ENCODE data around the gene RNF214.

Gene RNF214

DNA sequence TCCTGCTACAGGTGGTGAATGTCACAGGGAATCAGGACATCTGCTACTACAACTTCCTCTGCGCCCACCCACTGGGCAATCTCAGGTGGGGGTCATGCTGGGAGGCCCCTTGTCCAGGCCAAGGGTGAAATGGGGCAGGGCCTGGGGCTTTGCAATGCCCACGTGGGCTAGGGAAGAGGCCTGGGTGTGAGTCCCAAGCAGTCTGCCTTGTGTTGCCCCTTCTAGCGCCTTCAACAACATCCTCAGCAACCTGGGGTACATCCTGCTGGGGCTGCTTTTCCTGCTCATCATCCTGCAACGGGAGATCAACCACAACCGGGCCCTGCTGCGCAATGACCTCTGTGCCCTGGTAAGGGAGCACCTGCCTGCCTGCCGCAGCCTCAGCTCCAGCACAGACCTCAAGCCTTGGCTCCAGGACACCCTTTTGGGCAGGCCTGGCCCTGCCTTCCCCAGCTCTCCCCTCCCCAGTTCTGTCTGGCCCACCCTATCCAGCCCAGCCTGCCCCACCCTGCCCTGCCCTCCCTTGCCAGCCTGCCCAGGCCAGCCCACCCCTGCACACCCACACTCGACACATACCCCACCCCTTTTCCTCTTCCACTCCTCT lies 42.4 kb upstream of the RNF214 start:
- no peaks in the 10 kb centered on the region for H3K27me3 ChIP-seq (ENCODE audit: control insufficient read depth in 1 of 2, insufficient read depth in 2 of 2, low read length in 2 of 2)
- H3K27ac ChIP-seq (ENCODE audit: low read depth, low read length): peak overlapping the region; percentile 4
- H3K4me1 ChIP-seq (ENCODE audit: insufficient read depth, low read length): no peaks in the 10 kb centered on the region
- no peak overlapping the region for H3K9ac ChIP-seq (ENCODE audit: low read length)
- H3K36me3 ChIP-seq (ENCODE audit: insufficient read depth, low read length): peaks cover 69% of the 10 kb centered on the region
- no peaks in the 10 kb centered on the region for H3K9me3 ChIP-seq (ENCODE audit: low read length)
- no peak overlapping the region for H3K4me3 ChIP-seq (ENCODE audit: low read depth in 1 of 2, low read length in 2 of 2)

DNA sequence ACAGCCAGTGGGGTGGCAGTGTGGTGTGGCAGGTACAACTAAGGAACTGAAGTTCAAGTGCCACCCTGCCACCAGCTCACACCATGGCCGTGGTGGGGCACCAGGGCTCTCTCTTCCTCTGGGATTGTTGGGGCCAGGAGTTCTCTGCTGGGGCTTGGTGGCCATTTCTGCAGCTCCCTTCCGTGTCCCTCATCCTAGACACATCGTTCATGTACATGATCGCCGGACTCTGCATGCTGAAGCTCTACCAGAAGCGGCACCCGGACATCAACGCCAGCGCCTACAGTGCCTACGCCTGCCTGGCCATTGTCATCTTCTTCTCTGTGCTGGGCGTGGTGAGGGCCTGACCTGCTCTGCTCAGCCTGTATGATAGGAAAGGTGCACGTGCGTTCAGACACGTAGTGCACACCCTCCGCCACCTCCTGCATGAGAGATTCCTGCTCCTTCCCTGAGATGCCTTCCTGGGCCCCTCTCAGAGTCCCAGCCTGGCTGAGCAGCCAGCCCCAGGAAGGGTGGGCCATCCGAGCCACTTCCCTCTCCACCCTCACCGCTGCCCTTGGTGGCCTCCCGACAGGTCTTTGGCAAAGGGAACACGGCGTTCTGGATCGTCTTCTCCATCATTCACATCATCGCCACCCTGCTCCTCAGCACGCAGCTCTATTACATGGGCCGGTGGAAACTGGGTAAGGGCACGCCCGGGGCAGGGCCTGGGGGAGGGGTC lies 40.6 kb upstream of the RNF214 start:
- no peak overlapping the region for H3K27ac ChIP-seq (ENCODE audit: low read depth, low read length)
- no peaks in the 10 kb centered on the region for H3K9me3 ChIP-seq (ENCODE audit: low read length)
- H3K27me3 ChIP-seq (ENCODE audit: control insufficient read depth in 1 of 2, insufficient read depth in 2 of 2, low read length in 2 of 2): no peaks in the 10 kb centered on the region
- peaks cover 69% of the 10 kb centered on the region for H3K36me3 ChIP-seq (ENCODE audit: insufficient read depth, low read length)
- H3K4me3 ChIP-seq (ENCODE audit: low read depth in 1 of 2, low read length in 2 of 2): no peak overlapping the region
- H3K9ac ChIP-seq (ENCODE audit: low read length): no peak overlapping the region
- no peaks in the 10 kb centered on the region for H3K4me1 ChIP-seq (ENCODE audit: insufficient read depth, low read length)

- Histone ChIP-seq H3K36me3 (ENCODE audit: insufficient read depth, low read length) (peaks cover 63% of the 10 kb centered on the region), H3K27ac (ENCODE audit: low read depth, low read length) (no peak overlapping the region), H3K9ac (ENCODE audit: low read length) (no peak overlapping the region), H3K4me3 (ENCODE audit: low read depth in 1 of 2, low read length in 2 of 2) (no peak overlapping the region), H3K27me3 (ENCODE audit: control insufficient read depth in 1 of 2, insufficient read depth in 2 of 2, low read length in 2 of 2) (no peaks in the 10 kb centered on the region), H3K9me3 (ENCODE audit: low read length) (no peaks in the 10 kb centered on the region), H3K4me1 (ENCODE audit: insufficient read depth, low read length) (peaks cover 5% of the 10 kb centered on the region)
Measured at GRCh38 chr11:117192401-117192875, 40.0 kb upstream of the RNF214 start.

DNA sequence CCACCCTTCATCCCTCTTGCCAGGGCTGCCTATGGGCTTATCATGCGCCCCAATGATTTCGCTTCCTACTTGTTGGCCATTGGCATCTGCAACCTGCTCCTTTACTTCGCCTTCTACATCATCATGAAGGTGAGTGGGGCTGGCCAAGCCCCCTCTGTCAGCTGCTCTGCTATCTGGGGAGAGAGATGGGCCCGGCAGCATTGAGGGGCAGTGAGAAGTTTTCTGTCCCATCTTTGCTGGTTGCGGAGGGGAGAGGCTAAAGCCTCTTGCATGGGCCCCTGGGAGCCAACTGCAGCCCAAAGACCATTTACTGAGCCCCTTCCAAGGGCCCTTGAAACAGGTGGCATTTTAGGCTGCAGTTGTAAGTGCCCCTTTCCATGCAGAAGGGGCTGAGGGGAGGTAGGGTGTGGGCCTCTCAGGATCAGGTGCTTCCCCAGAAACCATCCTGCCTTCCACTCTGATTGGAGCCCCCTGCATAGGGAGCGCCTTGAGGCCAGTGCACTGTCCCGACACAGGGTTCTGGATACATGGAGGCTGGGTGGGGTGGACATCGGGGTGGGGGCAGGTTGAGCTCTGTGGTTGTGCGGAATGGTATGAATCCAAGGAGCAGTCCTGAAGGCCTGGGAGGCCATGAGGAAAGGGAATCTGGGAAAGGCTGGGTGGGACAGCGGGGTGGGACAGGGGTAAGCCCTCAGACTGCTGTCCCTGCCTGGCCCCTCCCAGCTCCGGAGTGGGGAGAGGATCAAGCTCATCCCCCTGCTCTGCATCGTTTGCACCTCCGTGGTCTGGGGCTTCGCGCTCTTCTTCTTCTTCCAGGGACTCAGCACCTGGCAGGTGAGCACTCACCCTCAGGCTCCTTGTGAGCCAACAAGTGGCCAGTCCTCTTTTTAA lies 39.1 kb upstream of the RNF214 start:
- H3K27me3 ChIP-seq (ENCODE audit: control insufficient read depth in 1 of 2, insufficient read depth in 2 of 2, low read length in 2 of 2): no peaks in the 10 kb centered on the region
- no peak overlapping the region for H3K4me3 ChIP-seq (ENCODE audit: low read depth in 1 of 2, low read length in 2 of 2)
- peaks cover 9% of the 10 kb centered on the region for H3K4me1 ChIP-seq (ENCODE audit: insufficient read depth, low read length)
- H3K36me3 ChIP-seq (ENCODE audit: insufficient read depth, low read length): peaks cover 53% of the 10 kb centered on the region
- no peak overlapping the region for H3K27ac ChIP-seq (ENCODE audit: low read depth, low read length)
- H3K9me3 ChIP-seq (ENCODE audit: low read length): no peaks in the 10 kb centered on the region
- H3K9ac ChIP-seq (ENCODE audit: low read length): no peak overlapping the region

DNA sequence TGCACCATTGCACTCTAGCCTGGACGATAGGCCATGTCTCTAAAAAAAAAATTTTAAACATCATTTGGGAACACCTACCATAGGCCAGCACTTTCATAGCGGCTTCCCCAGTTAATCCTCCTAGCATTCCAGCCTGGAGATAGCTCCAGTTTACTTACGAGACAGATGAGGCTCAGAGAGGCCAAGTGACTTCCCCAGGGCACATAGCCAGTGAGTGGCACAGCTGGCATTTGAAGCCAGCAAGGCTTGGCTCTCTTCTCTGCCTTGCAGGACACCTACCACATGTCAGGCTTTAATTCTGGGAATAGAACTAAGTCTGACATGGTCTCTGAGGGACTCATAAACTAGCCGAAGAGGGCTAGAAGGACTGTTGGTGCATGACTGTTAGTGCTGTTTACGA lies 38.2 kb upstream of the RNF214 start:
- Histone ChIP-seq H3K9me3 (ENCODE audit: low read length) (no peaks in the 10 kb centered on the region), H3K36me3 (ENCODE audit: insufficient read depth, low read length) (peaks cover 44% of the 10 kb centered on the region), H3K4me3 (ENCODE audit: low read depth in 1 of 2, low read length in 2 of 2) (no peak overlapping the region), H3K4me1 (ENCODE audit: insufficient read depth, low read length) (peaks cover 13% of the 10 kb centered on the region), H3K27me3 (ENCODE audit: control insufficient read depth in 1 of 2, insufficient read depth in 2 of 2, low read length in 2 of 2) (no peaks in the 10 kb centered on the region), H3K27ac (ENCODE audit: low read depth, low read length) (no peak overlapping the region), H3K9ac (ENCODE audit: low read length) (no peak overlapping the region)

DNA sequence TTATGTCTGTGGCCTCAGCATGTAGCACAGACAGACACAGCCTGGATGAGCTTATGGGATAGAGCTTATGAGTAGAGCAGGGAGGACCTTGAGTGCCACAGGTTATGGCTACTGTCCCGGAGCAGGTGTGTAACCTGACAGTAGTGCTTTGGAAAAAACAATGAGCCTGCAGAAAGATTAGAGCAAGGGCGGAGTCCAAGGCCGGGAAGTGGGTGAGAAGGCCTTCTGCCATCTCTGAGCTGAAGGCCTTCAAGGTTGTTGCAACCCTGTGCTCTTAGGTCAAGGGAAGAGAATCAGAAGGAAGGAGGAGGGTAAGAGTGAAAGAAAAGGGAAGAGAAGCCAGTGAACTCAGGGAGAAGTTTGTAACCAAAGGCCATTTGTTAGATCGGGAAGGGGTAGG lies 37.2 kb upstream of the RNF214 start:
- H3K27ac ChIP-seq (ENCODE audit: low read depth, low read length): no peak overlapping the region
- H3K9ac ChIP-seq (ENCODE audit: low read length): no peak overlapping the region
- no peak overlapping the region for H3K4me3 ChIP-seq (ENCODE audit: low read depth in 1 of 2, low read length in 2 of 2)
- peaks cover 13% of the 10 kb centered on the region for H3K4me1 ChIP-seq (ENCODE audit: insufficient read depth, low read length)
- H3K27me3 ChIP-seq (ENCODE audit: control insufficient read depth in 1 of 2, insufficient read depth in 2 of 2, low read length in 2 of 2): no peaks in the 10 kb centered on the region
- peaks cover 38% of the 10 kb centered on the region for H3K36me3 ChIP-seq (ENCODE audit: insufficient read depth, low read length)
- no peaks in the 10 kb centered on the region for H3K9me3 ChIP-seq (ENCODE audit: low read length)

GRCh38 chr11:117195761-117196160 lies 36.7 kb upstream of the RNF214 start:
- peaks cover 38% of the 10 kb centered on the region for H3K36me3 ChIP-seq (ENCODE audit: insufficient read depth, low read length)
- H3K27me3 ChIP-seq (ENCODE audit: control insufficient read depth in 1 of 2, insufficient read depth in 2 of 2, low read length in 2 of 2): no peaks in the 10 kb centered on the region
- H3K9ac ChIP-seq (ENCODE audit: low read length): no peak overlapping the region
- H3K27ac ChIP-seq (ENCODE audit: low read depth, low read length): no peak overlapping the region
- no peak overlapping the region for H3K4me3 ChIP-seq (ENCODE audit: low read depth in 1 of 2, low read length in 2 of 2)
- no peaks in the 10 kb centered on the region for H3K9me3 ChIP-seq (ENCODE audit: low read length)
- peaks cover 13% of the 10 kb centered on the region for H3K4me1 ChIP-seq (ENCODE audit: insufficient read depth, low read length)

DNA sequence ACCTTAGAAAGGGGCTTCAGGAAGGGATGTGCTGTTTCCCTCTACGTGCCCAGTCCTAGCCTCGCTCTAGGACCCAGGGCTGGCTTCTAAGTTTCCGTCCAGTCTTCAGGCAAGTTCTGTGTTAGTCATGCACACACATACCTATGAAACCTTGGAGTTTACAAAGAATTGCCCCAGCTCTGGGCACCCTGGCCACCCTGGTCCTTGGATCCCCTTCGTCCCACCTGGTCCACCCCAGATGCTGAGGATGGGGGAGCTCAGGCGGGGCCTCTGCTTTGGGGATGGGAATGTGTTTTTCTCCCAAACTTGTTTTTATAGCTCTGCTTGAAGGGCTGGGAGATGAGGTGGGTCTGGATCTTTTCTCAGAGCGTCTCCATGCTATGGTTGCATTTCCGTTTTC lies 35.5 kb upstream of the RNF214 start:
- Histone ChIP-seq H3K4me1 (ENCODE audit: insufficient read depth, low read length) (peaks cover 13% of the 10 kb centered on the region), H3K27ac (ENCODE audit: low read depth, low read length) (peak overlapping the region; percentile 98), H3K9me3 (ENCODE audit: low read length) (no peaks in the 10 kb centered on the region), H3K9ac (ENCODE audit: low read length) (no peak overlapping the region), H3K4me3 (ENCODE audit: low read depth in 1 of 2, low read length in 2 of 2) (no peak overlapping the region), H3K27me3 (ENCODE audit: control insufficient read depth in 1 of 2, insufficient read depth in 2 of 2, low read length in 2 of 2) (no peaks in the 10 kb centered on the region), H3K36me3 (ENCODE audit: insufficient read depth, low read length) (peaks cover 45% of the 10 kb centered on the region)

GRCh38 chr11:117197516-117198456 lies 34.7 kb upstream of the RNF214 start:
- no peaks in the 10 kb centered on the region for H3K9me3 ChIP-seq (ENCODE audit: low read length)
- H3K27me3 ChIP-seq (ENCODE audit: control insufficient read depth in 1 of 2, insufficient read depth in 2 of 2, low read length in 2 of 2): no peaks in the 10 kb centered on the region
- H3K36me3 ChIP-seq (ENCODE audit: insufficient read depth, low read length): peaks cover 45% of the 10 kb centered on the region
- peak overlapping the region; percentile 68 for H3K9ac ChIP-seq (ENCODE audit: low read length)
- peak overlapping the region; percentile 98 for H3K27ac ChIP-seq (ENCODE audit: low read depth, low read length)
- H3K4me3 ChIP-seq (ENCODE audit: low read depth in 1 of 2, low read length in 2 of 2): peak overlapping the region; percentile 51 to 97
- H3K4me1 ChIP-seq (ENCODE audit: insufficient read depth, low read length): peaks cover 13% of the 10 kb centered on the region

GRCh38 chr11:117198613-117199012 lies 33.9 kb upstream of the RNF214 start:
- H3K4me3 ChIP-seq (ENCODE audit: low read depth in 1 of 2, low read length in 2 of 2): peak overlapping the region; percentile 51 to 97
- peaks cover 46% of the 10 kb centered on the region for H3K36me3 ChIP-seq (ENCODE audit: insufficient read depth, low read length)
- peaks cover 13% of the 10 kb centered on the region for H3K4me1 ChIP-seq (ENCODE audit: insufficient read depth, low read length)
- peak overlapping the region; percentile 98 for H3K27ac ChIP-seq (ENCODE audit: low read depth, low read length)
- H3K9ac ChIP-seq (ENCODE audit: low read length): peak overlapping the region; percentile 68
- no peaks in the 10 kb centered on the region for H3K9me3 ChIP-seq (ENCODE audit: low read length)
- H3K27me3 ChIP-seq (ENCODE audit: control insufficient read depth in 1 of 2, insufficient read depth in 2 of 2, low read length in 2 of 2): no peaks in the 10 kb centered on the region
